LoVo (cell line): Measurements from ENCODE around the gene H1-8.
A peak's percentile ranks its signal among the peaks of the same experiment; 100 is the strongest.
"Not testable (repeated sequence)": the region's sequence is repeated elsewhere in the genome, so short reads cannot be mapped to it uniquely, and the experiment has no call there.

Experiments used
- DNase-seq: peaks from one replicate; pipeline ENCODE4 v3.0.0-alpha.2; 2016; ENCODE audit warnings: low spot score

The H1-8 gene, protein sequence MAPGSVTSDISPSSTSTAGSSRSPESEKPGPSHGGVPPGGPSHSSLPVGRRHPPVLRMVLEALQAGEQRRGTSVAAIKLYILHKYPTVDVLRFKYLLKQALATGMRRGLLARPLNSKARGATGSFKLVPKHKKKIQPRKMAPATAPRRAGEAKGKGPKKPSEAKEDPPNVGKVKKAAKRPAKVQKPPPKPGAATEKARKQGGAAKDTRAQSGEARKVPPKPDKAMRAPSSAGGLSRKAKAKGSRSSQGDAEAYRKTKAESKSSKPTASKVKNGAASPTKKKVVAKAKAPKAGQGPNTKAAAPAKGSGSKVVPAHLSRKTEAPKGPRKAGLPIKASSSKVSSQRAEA

DNA sequence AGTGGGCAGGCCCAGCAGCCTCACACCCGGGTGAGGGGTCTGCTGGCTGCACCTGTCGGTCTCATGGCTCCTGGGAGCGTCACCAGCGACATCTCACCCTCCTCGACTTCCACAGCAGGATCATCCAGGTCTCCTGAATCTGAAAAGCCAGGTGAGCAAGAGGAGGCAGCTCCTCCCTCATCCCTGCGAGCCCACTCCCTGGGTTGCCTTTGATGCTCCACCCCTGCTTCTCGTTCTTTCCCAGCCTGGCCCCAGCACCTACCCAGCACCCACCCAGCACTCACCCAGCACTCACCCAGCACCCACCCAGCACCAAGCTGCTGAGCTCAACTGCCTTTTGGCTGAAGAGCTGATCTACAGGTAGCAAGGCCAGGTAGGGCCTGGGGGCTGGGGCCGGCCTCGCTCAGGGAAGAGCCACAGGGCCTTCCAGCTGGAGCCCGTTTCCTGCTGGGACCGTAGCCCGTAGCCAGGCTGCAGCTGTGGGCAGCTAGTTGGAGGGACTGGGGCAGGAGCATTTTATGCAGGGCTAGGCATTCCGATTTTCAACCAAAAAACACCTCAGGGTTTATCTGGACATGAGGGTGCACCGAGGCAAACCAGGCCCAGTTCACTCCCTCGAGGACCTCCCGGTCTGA lies at the start of gene H1-8:
H1-8 (plus strand) TSS at position 20 of the 635 bp plus-strand sequence; CDS start at position 64, 44 bp downstream.
- no peak for DNase-seq

DNA sequence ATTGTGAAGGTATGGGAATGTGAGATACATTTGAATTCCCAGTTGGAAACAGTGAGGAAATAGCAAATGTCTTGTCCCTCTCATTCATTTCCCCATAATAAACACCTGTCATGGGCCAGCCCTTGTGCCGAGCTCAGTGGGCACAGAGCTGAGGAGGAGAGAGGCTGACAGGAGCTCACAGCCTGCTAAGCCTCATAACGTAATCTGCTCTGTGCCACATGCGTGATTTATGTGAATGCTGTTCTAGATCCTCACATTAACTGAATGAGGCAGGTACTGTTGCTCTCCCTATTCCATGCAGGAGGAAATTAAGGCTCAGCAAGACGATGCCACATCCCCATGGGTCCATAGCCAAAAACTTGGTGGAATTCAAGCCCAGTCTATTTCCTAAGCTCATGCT lies 49.8 kb upstream of the H1-8 start:
- no peak for DNase-seq

DNA sequence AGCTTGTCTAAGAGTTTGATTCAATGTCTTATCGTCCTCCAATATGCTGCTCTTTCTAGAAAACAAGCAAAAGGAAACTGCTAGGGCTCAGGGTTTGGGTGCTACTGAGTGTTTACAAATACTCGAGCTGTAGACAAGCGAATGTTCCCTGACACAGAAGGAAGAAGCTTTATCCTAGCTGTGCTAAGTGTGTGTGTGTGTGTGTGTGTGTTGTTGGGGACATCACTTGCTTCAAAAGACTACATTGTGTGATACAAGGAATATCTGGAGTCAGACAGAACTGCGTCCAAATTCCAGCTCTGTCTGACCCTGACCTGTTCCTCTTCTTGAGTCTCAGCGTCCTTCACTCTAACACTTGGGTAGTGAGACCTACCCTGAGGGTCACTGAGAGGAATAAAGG lies 48.5 kb upstream of the H1-8 start:
- not testable (repeated sequence) for DNase-seq

DNA sequence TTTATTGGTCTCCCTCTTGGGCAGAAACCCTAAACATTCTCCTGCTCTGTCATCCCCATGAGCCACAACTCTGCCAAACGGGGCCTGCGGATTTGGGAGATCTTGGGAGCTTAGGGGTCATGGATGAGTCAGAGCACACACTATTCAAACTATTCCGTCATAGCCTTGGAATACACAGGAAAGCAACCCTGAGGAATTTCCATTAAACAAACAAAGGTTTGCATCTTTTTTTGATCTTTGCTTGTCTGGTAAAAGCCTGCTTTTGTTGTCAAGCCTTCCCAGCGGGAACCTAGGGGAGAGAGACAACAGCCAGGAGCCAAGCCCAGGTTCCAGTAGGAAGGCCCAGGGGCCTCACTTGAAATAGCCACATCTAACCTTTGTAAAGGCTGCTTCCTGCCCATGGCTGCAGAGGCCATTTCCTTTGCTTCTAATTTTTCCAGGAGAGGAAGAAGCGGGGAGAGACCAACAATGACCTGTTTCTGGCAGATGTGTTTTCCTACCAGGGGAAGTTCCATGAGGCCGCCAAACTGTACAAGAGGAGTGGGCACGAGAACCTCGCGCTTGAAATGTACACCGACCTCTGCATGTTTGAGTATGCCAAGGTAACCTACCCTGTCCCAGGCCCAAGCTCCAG lies 47.9 kb upstream of the H1-8 start:
- DNase-seq = peak; percentile 7

DNA sequence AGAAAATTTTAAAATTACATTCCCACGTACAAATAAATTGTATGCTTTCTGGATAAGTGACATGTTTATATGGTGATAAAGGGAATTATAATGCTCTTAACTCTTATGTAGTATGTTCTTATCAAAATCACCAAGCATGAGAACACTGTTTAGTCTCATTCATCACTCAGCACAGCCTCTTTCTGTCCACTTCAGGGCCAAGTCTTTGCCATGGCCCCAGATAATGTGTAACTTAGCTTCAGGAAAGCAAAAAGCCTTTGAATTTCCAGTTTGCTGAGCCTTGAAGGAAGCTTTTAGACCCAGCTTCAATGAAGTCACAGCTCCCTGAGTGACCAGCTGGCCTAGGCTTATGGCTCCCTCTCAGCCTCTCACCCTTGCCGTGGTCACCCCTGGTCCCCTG lies 45.1 kb upstream of the H1-8 start:
- DNase-seq = not testable (repeated sequence)

DNA sequence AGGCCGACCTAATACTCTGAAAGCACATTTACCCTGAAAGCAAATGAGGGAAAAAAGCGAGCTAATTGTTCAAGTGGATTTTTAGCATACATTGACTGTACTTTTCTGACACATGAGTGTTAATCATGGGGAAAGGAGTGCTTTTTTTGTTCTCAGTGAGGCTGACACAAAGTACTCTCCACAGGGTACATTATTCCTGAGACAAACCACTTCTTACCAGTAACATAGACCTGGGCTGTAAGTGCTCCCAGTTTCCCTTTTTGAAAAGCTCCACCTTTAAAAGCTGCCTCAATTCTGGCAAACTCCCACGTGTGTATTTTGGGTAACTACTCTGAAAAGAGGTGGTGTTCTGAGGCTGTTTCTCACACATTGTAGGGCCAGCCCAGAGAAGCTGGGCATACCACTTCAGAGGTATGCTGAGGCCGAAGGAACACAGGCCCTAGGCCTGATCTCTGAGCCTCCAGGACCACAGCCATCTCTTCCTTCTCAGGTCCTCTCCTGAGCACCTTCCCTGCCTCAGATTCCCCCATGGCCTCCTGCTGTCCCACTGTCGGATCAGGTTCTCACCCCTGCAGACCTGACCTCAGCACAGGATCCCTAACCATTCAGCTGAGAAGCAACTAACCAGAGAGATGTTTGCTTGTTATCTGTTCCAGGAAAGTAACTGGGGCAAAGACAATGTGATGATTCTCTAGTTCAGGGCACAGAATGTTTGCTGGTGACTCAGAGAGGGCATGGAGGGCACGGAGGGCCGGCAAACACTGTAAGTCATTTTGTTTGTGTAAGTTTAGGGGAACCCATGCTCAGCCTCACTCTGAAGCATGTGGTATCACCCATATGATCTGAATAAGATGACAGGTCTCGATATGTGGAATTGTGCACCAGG lies 44.1 kb upstream of the H1-8 start:
- not testable (repeated sequence) for DNase-seq

DNA sequence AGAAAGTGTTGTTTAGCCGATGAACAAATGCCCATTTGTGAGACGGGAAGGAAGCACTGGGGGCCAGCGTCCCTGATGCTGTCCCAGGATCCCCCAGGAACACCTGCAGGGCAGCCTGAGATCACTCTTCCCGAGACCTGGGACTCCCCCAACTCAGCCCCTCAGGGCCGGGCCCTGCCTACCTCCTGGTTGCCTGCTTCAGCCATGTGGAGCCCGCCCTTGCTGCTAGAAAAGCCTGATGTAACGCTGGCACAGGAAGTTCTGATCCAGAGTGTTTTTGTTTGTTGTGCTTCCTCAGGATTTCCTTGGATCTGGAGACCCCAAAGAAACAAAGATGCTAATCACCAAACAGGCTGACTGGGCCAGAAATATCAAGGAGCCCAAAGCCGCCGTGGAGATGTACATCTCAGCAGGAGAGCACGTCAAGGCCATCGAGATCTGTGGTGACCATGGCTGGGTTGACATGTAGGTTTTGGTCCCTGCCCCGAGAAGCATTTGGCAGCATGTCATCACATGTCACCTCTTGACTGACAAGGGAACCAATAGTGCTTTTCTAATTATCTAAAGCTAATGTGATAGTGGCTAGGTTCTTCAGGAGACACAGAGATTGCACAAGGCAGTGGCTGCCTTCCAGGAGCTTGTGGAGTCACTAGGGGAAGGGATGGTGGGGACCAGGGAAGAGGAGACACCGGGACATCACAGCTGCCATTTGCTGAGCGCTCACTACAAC lies 43.2 kb upstream of the H1-8 start:
- DNase-seq = not testable (repeated sequence)

DNA sequence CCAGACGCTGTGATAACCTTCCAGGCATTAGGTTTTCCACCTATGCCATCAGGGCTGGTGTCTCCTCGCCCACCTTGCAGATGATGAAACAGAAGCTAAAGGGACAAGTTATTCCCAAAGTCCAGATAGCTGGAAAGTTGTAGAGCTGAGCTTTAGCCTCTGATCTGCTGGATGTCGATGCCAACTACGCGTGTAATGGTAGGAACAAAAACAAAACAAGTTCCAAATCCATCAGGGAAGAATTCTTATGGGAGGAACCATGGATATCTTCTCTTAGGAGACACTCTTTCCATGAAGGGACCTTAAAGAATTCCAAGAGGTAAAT lies 42.7 kb upstream of the H1-8 start:
- DNase-seq = no peak

DNA sequence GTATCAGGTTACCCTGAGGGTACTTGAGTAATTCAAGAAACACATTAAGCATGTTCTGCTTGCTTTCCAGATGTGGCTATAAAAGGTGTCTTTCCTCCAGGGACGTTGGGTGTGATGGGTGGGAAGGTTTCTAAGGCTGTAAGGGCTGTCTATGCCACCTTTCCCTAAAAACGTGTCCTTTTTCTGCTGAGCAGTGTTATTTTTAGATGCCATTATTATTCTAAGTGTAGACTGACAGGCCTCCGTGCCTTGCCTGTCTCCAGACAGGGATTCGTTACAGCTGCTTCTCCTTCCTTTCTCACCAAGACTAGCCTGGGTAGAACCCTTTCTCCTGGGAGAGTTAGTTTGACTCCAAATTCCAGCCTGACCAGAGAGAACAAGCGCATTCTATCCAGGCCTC lies 41.3 kb upstream of the H1-8 start:
- no peak for DNase-seq

DNA sequence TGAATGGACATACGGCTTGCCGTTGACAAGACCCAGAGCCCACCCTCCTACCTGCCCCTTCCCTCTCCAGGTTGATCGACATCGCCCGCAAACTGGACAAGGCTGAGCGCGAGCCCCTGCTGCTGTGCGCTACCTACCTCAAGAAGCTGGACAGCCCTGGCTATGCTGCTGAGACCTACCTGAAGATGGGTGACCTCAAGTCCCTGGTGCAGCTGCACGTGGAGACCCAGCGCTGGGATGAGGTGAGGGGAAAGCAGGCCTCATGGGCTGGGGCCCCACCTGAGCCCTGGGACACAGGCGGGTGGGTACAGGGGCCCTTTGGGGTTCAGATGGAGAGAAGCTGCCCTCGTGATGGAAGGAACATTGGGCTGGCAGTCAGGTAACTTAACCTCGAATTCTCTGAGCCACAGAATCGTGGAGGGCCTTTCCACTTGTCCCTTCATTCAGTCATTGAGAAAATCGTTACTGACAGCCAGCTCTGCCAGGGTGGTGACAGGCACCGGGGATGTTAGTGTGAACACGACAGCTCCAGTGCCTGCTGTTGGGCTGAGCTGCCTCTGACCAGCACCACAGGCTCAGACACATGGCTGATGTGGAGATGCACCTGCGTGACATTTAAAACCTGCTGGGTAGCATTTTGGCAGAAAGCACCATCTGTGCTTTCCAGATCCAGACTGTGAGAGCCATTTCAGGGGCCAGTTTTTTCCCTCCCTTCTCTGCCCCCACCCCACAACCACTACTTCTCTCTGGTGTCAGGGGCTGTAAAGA lies 40.1 kb upstream of the H1-8 start:
- no peak for DNase-seq

DNA sequence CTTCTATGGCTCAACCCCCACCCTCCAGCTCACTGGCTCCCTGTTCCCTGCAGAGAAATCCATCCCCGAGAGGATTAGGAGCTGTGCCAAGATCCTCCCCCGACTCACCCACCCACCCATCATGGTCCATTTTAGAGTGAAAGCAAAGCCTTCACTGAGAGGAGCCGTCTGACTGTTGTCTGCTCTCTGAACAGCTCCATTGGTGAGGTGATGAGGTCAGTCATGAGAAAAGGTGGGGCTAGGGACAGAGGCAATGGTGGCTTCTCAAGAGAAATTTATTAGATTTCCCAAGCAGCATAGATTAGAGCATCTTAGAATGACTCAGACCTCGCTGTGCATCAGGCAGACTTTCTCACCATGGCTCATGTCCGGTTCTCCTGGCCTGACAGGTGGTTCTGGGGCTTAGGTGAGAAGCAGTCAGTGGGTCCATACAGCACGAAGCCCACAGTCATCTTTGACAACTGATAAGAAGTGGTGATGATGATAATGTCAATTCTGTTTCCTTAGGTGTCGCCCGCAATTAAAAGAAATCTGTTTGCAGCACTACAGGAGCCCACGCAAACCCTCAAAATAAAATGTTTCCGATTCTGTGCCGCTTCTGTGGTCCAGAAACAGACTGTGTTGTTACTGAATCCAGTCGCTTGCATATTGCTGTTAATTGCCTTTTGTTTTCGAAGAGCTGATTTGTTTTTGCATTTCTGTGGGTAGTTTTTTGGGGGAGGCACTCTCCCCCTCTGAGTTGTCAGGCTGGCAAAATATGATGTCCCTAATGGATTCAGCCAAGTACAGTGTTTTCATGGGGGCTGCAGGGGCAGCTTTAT lies 39.3 kb upstream of the H1-8 start:
- DNase-seq = no peak

DNA sequence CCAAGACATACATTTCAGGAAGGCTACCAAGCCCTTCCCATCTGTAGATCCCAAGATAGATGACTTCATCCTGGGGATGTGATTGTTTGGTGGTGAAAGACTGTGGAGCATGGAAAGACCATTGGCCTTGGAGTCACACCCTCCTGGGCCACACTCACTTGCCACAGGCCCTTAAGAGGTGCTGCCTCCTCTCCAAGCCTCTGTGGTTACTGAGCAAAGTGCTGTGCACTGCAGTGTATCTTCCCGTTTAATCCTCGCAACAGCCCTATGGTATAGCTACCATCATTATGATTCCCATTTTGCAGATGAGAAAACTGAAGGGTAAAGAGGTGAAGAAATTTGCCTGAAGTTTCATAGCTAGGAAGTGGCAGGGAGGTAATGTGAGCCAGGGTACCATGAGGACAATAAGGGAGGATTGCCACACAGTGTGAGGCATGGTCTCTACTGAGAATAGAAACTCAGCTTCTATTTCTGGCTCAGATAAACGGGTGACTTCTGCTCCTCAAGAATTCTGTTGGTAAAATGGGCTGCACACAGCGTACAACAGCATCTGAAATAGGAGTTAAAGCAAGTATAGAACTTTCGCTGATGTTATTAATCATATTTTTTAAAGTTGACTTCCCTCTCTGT lies 38.4 kb upstream of the H1-8 start:
- DNase-seq = no peak

DNA sequence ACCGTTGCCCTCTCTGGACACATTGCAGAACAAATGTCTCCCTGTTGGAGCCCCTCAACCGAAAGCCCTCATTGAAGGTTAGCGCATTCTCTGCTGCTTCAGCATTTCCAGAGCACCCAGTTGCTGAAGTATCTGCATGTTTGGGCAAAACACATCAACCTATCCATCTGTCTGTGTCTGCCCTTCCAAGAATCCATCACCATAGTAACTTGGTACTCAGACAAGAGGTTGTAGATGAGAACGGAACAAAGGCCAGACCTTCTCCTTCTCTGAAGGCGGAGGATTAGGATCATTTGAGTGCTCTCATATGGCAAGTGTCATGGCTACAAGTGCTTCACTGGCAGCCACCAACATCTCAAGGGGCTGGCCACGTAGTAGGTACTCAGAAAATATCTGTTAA lies 37.6 kb upstream of the H1-8 start:
- DNase-seq = no peak

DNA sequence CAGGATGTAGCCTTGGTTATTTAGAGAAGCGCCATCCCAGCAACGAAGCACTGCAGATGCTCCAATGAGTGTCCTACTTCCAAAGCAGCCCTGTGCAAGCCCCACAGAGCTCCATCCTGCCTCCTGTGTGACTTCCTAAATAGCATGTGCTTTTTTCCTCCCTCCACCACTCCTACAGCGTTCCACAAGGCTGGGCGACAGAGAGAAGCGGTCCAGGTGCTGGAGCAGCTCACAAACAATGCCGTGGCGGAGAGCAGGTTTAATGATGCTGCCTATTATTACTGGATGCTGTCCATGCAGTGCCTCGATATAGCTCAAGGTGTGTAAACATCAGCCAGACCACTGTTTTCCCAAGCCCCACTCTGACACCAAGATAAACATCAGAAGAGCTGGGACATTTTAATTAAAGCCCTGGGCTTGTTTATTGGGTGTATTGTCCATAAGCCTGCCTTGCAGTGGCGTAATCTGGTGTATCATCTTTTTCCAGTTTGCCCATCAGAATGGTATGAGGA lies 36.7 kb upstream of the H1-8 start:
- no peak for DNase-seq

DNA sequence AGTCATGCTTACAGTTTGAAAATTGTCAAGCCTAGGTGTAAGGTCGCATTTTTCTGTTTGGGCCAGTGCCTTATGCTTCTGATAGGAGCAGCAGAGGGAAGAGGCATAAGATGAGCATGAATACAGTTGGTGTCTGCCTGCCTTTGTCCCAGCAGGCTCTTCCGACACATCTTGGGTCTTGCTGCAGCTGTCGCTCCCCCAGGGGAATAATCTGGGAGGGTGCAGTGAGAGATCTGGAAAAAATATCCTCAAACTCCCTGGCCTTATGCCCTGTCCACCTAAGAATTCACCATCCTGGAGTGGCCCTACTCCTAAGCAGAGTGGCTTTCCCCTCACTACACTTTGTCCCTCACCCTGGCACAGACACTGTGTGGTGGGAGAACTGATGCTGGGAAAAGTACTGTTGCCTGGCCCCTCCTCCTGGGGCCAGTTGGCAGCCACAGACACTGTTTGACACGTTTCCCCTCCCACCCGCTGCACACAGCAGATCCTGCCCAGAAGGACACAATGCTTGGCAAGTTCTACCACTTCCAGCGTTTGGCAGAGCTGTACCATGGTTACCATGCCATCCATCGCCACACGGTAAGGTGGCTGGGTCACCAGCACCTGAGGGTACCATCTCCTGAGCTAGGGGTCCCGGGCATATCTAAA lies 35.7 kb upstream of the H1-8 start:
- no peak for DNase-seq

DNA sequence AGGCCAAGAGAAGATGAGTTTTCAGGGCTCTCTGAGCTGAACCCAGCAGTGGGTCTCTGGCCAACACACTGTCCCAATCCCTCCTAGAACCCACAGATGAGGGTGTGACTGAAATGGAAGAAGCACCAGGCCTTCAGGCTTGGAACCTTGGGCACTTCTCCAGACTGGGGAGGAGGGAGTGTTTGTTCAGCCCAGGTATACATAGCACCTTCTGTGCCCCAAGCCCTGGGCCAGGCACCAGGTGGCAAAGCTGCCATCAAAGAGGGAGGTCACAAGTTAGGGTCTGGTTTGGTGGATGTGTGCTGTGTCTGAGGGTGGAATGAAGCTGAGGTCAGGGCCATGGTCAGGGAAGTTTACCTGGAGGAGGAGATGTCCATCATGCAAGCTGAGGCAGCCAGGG lies 30.4 kb upstream of the H1-8 start:
- no peak for DNase-seq

DNA sequence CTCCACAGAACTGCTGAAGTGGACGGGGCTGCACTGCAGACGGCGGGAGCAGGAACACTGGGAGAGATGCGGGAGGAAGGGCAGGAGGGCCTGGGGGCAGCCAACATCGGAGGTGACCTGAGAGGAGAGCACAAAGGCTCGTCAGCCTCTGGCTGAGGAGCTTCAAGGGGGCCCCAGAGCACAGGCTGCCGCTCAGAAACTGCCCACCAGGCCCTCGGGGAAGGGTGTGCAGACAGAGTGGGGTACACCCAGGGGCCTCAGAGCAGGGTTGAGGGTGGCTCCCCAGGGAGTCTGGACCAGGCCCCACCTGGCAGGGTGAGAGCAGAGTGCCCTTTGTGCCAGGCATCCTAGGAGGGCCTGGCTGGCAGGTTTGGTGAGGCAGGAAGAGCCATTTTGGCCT lies 29.3 kb upstream of the H1-8 start:
- no peak for DNase-seq

DNA sequence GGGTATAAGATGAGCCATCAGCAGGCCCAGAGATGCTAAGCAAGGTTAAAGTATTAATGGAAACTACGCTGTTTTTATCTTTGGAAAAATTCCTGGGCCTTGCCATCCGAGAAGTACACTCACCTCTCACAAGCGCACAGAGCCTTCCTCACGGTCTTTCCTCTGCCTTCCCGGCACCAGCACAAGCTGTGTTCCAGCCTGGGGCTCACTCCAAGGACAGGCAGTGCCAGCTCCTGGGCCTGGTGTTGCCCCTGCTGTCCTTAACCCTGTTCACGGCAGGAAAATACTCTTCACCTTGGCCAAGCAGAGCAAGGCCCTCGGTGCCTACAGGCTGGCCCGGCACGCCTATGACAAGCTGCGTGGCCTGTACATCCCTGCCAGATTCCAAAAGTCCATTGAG lies 28.9 kb upstream of the H1-8 start:
- DNase-seq = no peak

DNA sequence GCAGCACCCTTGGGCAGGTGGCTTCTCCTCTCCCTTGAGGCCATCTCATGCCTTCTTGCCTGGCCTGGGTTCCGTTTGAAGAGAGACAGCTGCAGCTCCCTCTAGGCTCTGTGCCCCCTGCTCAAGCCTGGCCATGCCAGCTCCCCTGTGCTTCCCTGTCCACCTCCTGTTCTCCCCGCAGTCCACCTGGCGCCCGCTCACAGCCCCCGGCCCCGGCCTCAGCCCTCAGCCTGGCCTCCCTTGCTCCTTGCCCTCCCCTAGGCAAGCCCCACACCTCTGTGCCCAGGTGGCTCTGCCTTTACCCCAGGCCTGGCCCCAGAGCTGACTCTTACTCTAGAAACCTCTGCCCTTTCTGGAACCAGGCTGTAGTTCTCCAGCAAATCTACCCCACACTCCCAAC lies 28.4 kb upstream of the H1-8 start:
- DNase-seq = no peak
